GM12864 (cell line): ENCODE measurements around the gene BACE1.

ENCODE experiments used
- DNase-seq: peaks from one replicate; pipeline ENCODE4 v3.0.0-alpha.2; 2011; ENCODE audit warnings: low read depth
- H3K4me3 ChIP-seq: 2 replicates; pipeline ENCODE4 v1.5.1; 2011; ENCODE audit warnings: mild to moderate bottlenecking, low read depth, low read length, control low read depth
- CTCF ChIP-seq: IDR thresholded peaks from 2 replicates; pipeline ENCODE4 v1.5.1; 2011; ENCODE audit warnings: low read depth, mild to moderate bottlenecking, moderate library complexity, low read length, control low read depth, inconsistent platforms; ENCODE audit errors: missing control alignments

Gene BACE1

GRCh38 chr11:117289795-117290194 lies 26.3 kb downstream of the BACE1 start:
- no peak for TF ChIP-seq CTCF
- H3K4me3 ChIP-seq: no peak overlapping the region
- DNase-seq: no peak

- DNase-seq: no peak
- no peak for TF ChIP-seq CTCF
- H3K4me3 ChIP-seq: no peak overlapping the region
Observed at GRCh38 chr11:117287668-117288067, 28.4 kb downstream of the BACE1 start.

- no peak overlapping the region for H3K4me3 ChIP-seq
- DNase-seq: no peak
- no peak for TF ChIP-seq CTCF
Observed at GRCh38 chr11:117286588-117286987, 29.5 kb downstream of the BACE1 start.

GRCh38 chr11:117284053-117284452 lies 32.0 kb downstream of the BACE1 start:
- TF ChIP-seq CTCF: no peak
- DNase-seq: no peak
- no peak overlapping the region for H3K4me3 ChIP-seq

GRCh38 chr11:117282956-117283355 lies 33.1 kb downstream of the BACE1 start:
- DNase-seq: no peak
- no peak overlapping the region for H3K4me3 ChIP-seq
- no peak for TF ChIP-seq CTCF

- H3K4me3 ChIP-seq: no peak overlapping the region
- no peak for DNase-seq
- no peak for TF ChIP-seq CTCF
Observed at GRCh38 chr11:117281869-117282268, 34.2 kb downstream of the BACE1 start.

- H3K4me3 ChIP-seq: no peak overlapping the region
- no peak for DNase-seq
Observed at GRCh38 chr11:117281159-117281558, 34.9 kb downstream of the BACE1 start.

More at GRCh38 chr11:117281159-117281558, 34.9 kb downstream of the BACE1 start:
- no peak for TF ChIP-seq CTCF
